Thymus (tissue), 11 donors: Measurements from ENCODE around the gene CASP9. TPM values are rescaled to one million over a fixed set of nuclear protein-coding genes. Genes with fewer than 3 reads are reported as not detected.

ENCODE experiments used
- DNase-seq, 9 donors: peaks; one replicate each; pipeline ENCODE4 v3.0.0-alpha.2; 2013; ENCODE audit warnings: low spot score in 9 of 9, low read depth in 6 of 9, missing footprints in 1 of 9
- H3K27ac ChIP-seq, 2 donors: one replicate each; pipeline ENCODE4 v1.5.1; 2013; ENCODE audit warnings: control low read depth in 1 of 2, low read depth in 1 of 2, low read length in 1 of 2, mild to moderate bottlenecking in 1 of 2, moderate library complexity in 1 of 2
- H3K27me3 ChIP-seq, 2 donors: one replicate each; pipeline ENCODE4 v1.5.1; 2013; ENCODE audit warnings: low read length in 1 of 2; ENCODE audit not compliant: control insufficient read depth in 2 of 2, insufficient read depth in 1 of 2
- H3K36me3 ChIP-seq, 2 donors: one replicate each; pipeline ENCODE4 v1.5.1; 2013; ENCODE audit warnings: low read length in 1 of 2, mild to moderate bottlenecking in 1 of 2, moderate library complexity in 1 of 2; ENCODE audit not compliant: control insufficient read depth in 2 of 2, insufficient read depth in 2 of 2
- H3K4me1 ChIP-seq, 2 donors: one replicate each; pipeline ENCODE4 v1.5.1; 2013; ENCODE audit warnings: low read length in 2 of 2; ENCODE audit not compliant: control insufficient read depth in 2 of 2, insufficient read depth in 2 of 2
- H3K4me3 ChIP-seq, 2 donors: one replicate each; pipeline ENCODE4 v1.5.1; 2013; ENCODE audit warnings: low read length in 2 of 2, control low read depth in 1 of 2, mild to moderate bottlenecking in 1 of 2
- H3K9me3 ChIP-seq, 2 donors: one replicate each; pipeline ENCODE4 v1.5.1; 2013; ENCODE audit warnings: low read length in 1 of 2, mild to moderate bottlenecking in 1 of 2; ENCODE audit not compliant: control insufficient read depth in 2 of 2, insufficient read depth in 1 of 2
- WGBS: extraction: QIAGEN DNeasy Blood & Tissue Kit; methylation state at CpG from one replicate; pipeline ENCODE4 v1.1.7; 2013; 5-methylcytosine and 5-hydroxymethylcytosine counted together
- polyA plus RNA-seq: library from polyadenylated mRNA; stranded (reverse); fragments of 200-250 nt; gene quantifications from one replicate; pipeline ENCODE4 v1.2.3, GENCODE V29; 2013
- total RNA-seq: library from RNA; stranded (reverse); fragments of 120-200 nt; gene quantifications from one replicate; pipeline ENCODE4 v1.2.4, GENCODE V29; 2013
- donor health status: healthy.

Gene CASP9
- total and polyA plus RNA-seq, 2 donors, result 5.6 to 27.4 TPM

GRCh38 chr1:15456313-15456954 lies 67.6 kb downstream of the CASP9 start, which contains the start of gene CELA2A:
Gene CELA2A, plus strand, starts transcription at chr1:15456732. Its CDS starts 22 bp downstream, at chr1:15456754.
- no peaks in the 10 kb centered on the region for H3K36me3 ChIP-seq
- no peak for DNase-seq
- 93% methylated on average over 8 of the region's 8 CpGs for WGBS
- H3K4me3 ChIP-seq, result no peak within 1 kb of the TSS
- H3K9me3 ChIP-seq, result no peaks in the 10 kb centered on the region
- no peaks in the 10 kb centered on the region for H3K27me3 ChIP-seq
- no peaks in the 10 kb centered on the region for H3K4me1 ChIP-seq
- no peak within 1 kb of the TSS for H3K27ac ChIP-seq

DNA sequence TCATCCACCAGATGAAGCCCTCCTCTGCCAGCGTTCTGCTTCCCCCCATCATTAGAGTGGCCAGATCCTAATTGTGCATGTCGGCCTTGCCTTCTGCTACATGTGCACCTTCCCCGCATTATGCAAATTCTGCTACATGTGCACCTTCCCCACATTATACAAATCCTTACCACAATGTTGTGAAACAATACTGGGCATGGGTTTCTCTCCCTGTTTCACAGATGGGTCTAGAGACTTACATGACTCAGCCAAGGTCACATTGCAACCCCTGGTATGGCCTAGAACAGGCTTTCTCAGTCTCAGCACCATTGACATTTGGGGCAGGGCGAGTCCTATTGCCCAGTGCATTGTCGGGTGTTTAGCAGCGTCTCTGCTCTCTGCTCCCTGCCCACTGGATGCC lies 68.5 kb downstream of the CASP9 start:
- no peaks in the 10 kb centered on the region for H3K4me1 ChIP-seq
- 81% methylated on average over 6 of the region's 6 CpGs for WGBS
- H3K36me3 ChIP-seq, result no peaks in the 10 kb centered on the region
- H3K27me3 ChIP-seq, result no peaks in the 10 kb centered on the region
- no peaks in the 10 kb centered on the region for H3K9me3 ChIP-seq
- no peak overlapping the region for H3K4me3 ChIP-seq
- DNase-seq, result no peak
- no peak overlapping the region for H3K27ac ChIP-seq

DNA sequence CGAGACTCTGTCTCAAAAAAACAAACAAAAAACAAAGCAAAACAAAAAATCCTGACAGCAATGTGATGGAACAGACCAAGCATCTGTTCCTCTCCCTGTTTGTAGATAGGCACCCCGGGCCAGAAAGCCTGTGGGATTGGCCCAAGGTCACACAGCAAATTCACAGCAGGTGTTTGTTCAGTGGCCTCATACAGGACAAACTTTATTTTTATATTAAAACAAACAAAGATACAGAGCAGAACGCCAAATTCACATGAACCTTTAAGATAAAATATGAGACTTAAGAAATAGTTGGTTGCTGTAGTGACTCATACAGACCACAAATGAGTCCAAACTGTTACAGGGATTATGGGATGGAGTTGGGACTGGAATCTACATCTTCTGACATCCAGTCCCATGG lies 69.8 kb downstream of the CASP9 start:
- Histone ChIP-seq H3K36me3 (no peaks in the 10 kb centered on the region), H3K4me3 (no peak overlapping the region), H3K9me3 (no peaks in the 10 kb centered on the region), H3K27me3 (no peaks in the 10 kb centered on the region), H3K27ac (no peak overlapping the region), H3K4me1 (no peaks in the 10 kb centered on the region)
- no peak for DNase-seq
- 91% methylated on average over 3 of the region's 3 CpGs for WGBS

- Histone ChIP-seq H3K36me3 (no peaks in the 10 kb centered on the region), H3K4me3 (no peak overlapping the region), H3K9me3 (no peaks in the 10 kb centered on the region), H3K4me1 (no peaks in the 10 kb centered on the region), H3K27ac (no peak overlapping the region), H3K27me3 (no peaks in the 10 kb centered on the region)
- DNase-seq, result no peak
- 89% methylated on average over 11 of the region's 11 CpGs for WGBS
Measured at GRCh38 chr1:15453734-15454133, 70.3 kb downstream of the CASP9 start.

- Histone ChIP-seq H3K36me3 (no peaks in the 10 kb centered on the region), H3K27ac (no peak overlapping the region), H3K27me3 (no peaks in the 10 kb centered on the region), H3K4me1 (no peaks in the 10 kb centered on the region), H3K9me3 (no peaks in the 10 kb centered on the region), H3K4me3 (no peak overlapping the region)
- WGBS, result 97% methylated on average over 10 of the region's 10 CpGs
- no peak for DNase-seq
Measured at GRCh38 chr1:15452866-15453571, 71.0 kb downstream of the CASP9 start.

GRCh38 chr1:15452216-15452615 lies 71.8 kb downstream of the CASP9 start:
- H3K27me3 ChIP-seq, result no peaks in the 10 kb centered on the region
- no peak overlapping the region for H3K4me3 ChIP-seq
- no peaks in the 10 kb centered on the region for H3K36me3 ChIP-seq
- H3K9me3 ChIP-seq, result no peaks in the 10 kb centered on the region
- H3K27ac ChIP-seq, result no peak overlapping the region
- 98% methylated on average over 1 of the region's 1 CpG for WGBS
- DNase-seq, result no peak
- H3K4me1 ChIP-seq, result no peaks in the 10 kb centered on the region

GRCh38 chr1:15451014-15451722 lies 72.8 kb downstream of the CASP9 start:
- 96% methylated on average over 6 of the region's 6 CpGs for WGBS
- Histone ChIP-seq H3K9me3 (no peaks in the 10 kb centered on the region), H3K4me1 (no peaks in the 10 kb centered on the region), H3K27me3 (peaks cover 0 to 4% of the 10 kb centered on the region in 2 donors), H3K36me3 (no peaks in the 10 kb centered on the region), H3K27ac (no peak overlapping the region), H3K4me3 (no peak overlapping the region)
- DNase-seq, result no peak

DNA sequence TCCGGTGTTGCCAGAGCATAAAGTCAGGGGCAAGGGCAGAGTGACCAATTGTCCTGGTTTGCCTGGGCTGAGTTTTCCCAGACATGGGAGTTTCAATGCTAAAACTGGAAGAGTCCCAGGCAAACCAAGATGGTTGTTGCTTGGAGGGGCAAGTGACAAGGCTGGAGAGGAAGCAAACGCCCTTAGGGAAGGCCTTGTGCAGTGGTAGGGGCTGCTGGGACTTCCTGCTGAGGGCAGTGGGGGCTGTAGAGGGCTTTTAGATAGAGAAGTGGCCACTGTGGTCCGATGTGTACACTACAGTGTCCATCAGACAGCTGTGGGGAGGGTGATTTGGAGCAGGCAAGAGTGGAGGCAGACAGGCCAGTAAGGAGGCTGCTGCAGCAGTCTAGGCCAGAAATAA lies 74.4 kb downstream of the CASP9 start:
- Histone ChIP-seq H3K4me3 (no peak overlapping the region), H3K27me3 (peaks cover 0 to 5% of the 10 kb centered on the region in 2 donors), H3K27ac (no peak overlapping the region), H3K9me3 (no peaks in the 10 kb centered on the region), H3K36me3 (no peaks in the 10 kb centered on the region), H3K4me1 (no peaks in the 10 kb centered on the region)
- WGBS, result 65% methylated on average over 3 of the region's 3 CpGs
- DNase-seq, result no peak

GRCh38 chr1:15448877-15449462 lies 75.0 kb downstream of the CASP9 start:
- Histone ChIP-seq H3K27me3 (peaks cover 0 to 5% of the 10 kb centered on the region in 2 donors), H3K36me3 (no peaks in the 10 kb centered on the region), H3K9me3 (no peaks in the 10 kb centered on the region), H3K4me1 (no peaks in the 10 kb centered on the region), H3K4me3 (no peak overlapping the region), H3K27ac (no peak overlapping the region)
- 96% methylated on average over 3 of the region's 3 CpGs for WGBS
- DNase-seq, result no peak
